ENCODE data around the gene DUSP5. TPM values are rescaled to one million over a fixed set of nuclear protein-coding genes. Genes with fewer than 3 reads are reported as not detected.

Gene DUSP5
- polyA plus RNA-seq (2013, experiment 1 of 2) = 52.5 TPM
- 50.7 TPM for polyA plus RNA-seq (2013, experiment 2 of 2)

GRCh38 chr10:110497438-110498086 is at the start of gene DUSP5:
Gene DUSP5, plus strand, starts transcription at chr10:110497907. Its CDS starts 215 bp downstream, at chr10:110498122.
- Histone ChIP-seq H3K36me3 (ENCODE audit: control insufficient read depth, insufficient read depth, low read length) (no peaks in the 10 kb centered on the region), H2BK120ac (ENCODE audit: low read depth, low read length) (peak within 1 kb of the TSS; percentile 14), H3K18ac (ENCODE audit: low read length) (peak within 1 kb of the TSS; percentile 97), H3K4ac (ENCODE audit: low read depth, low read length) (peak within 1 kb of the TSS; percentile 77), H3K27ac (ENCODE audit: low read depth, low read length) (peak within 1 kb of the TSS; percentile 88), H3K23ac (ENCODE audit: low read length) (peak within 1 kb of the TSS; percentile 97), H2BK15ac (replicated peaks; ENCODE audit: low read depth) (peak within 1 kb of the TSS; percentile 20), H3K9ac (ENCODE audit: low read length) (peak within 1 kb of the TSS; percentile 93), H4K5ac (ENCODE audit: low read length) (no peak within 1 kb of the TSS), H3K4me3 (ENCODE audit: low read length) (peak within 1 kb of the TSS; percentile 80), H3K56ac (ENCODE audit: low read length) (peak within 1 kb of the TSS; percentile 94), H2BK5ac (ENCODE audit: low read length) (peak within 1 kb of the TSS; percentile 77), H2AK5ac (ENCODE audit: low read length) (no peak within 1 kb of the TSS), H3K79me1 (ENCODE audit: low read length) (peaks cover 7% of the 10 kb centered on the region), H3K4me2 (ENCODE audit: low read length) (peak within 1 kb of the TSS; percentile 90), H3K79me2 (ENCODE audit: control insufficient read depth, insufficient read depth, low read length) (peaks cover 54% of the 10 kb centered on the region), H3K27me3 (ENCODE audit: insufficient read depth, low read length, poor library complexity) (no peaks in the 10 kb centered on the region), H3K4me1 (ENCODE audit: control insufficient read depth, low read depth, low read length) (peaks cover 21% of the 10 kb centered on the region), H4K8ac (ENCODE audit: low read depth, low read length) (no peak within 1 kb of the TSS)
- DNase-seq = peak; percentile 97
- WGBS (ENCODE audit: extremely low coverage, insufficient coverage, low lambda C conversion rate) = no CpG with 5 or more reads among the region's 98 CpGs

GRCh38 chr10:110448682-110449418 is 48.9 kb upstream of the DUSP5 start:
- DNase-seq = no peak
- Histone ChIP-seq H2BK15ac (replicated peaks; ENCODE audit: low read depth) (no peak overlapping the region), H3K4me3 (ENCODE audit: low read length) (no peak overlapping the region), H3K27ac (ENCODE audit: low read depth, low read length) (no peak overlapping the region), H2BK5ac (ENCODE audit: low read length) (no peak overlapping the region), H3K18ac (ENCODE audit: low read length) (no peak overlapping the region), H3K36me3 (ENCODE audit: control insufficient read depth, insufficient read depth, low read length) (no peaks in the 10 kb centered on the region), H3K4ac (ENCODE audit: low read depth, low read length) (no peak overlapping the region), H2BK120ac (ENCODE audit: low read depth, low read length) (no peak overlapping the region), H3K79me2 (ENCODE audit: control insufficient read depth, insufficient read depth, low read length) (no peaks in the 10 kb centered on the region), H3K4me1 (ENCODE audit: control insufficient read depth, low read depth, low read length) (no peaks in the 10 kb centered on the region), H3K27me3 (ENCODE audit: insufficient read depth, low read length, poor library complexity) (no peaks in the 10 kb centered on the region), H3K79me1 (ENCODE audit: low read length) (no peaks in the 10 kb centered on the region), H3K9ac (ENCODE audit: low read length) (no peak overlapping the region), H4K8ac (ENCODE audit: low read depth, low read length) (no peak overlapping the region), H2AK5ac (ENCODE audit: low read length) (no peak overlapping the region), H4K5ac (ENCODE audit: low read length) (no peak overlapping the region), H3K56ac (ENCODE audit: low read length) (no peak overlapping the region), H3K4me2 (ENCODE audit: low read length) (no peak overlapping the region), H3K23ac (ENCODE audit: low read length) (no peak overlapping the region)
- WGBS (ENCODE audit: extremely low coverage, insufficient coverage, low lambda C conversion rate) = no CpG with 5 or more reads among the region's 3 CpGs

- Histone ChIP-seq H2BK15ac (replicated peaks; ENCODE audit: low read depth) (no peak overlapping the region), H3K56ac (ENCODE audit: low read length) (no peak overlapping the region), H3K79me1 (ENCODE audit: low read length) (no peaks in the 10 kb centered on the region), H3K79me2 (ENCODE audit: control insufficient read depth, insufficient read depth, low read length) (no peaks in the 10 kb centered on the region), H3K4me2 (ENCODE audit: low read length) (no peak overlapping the region), H3K4me1 (ENCODE audit: control insufficient read depth, low read depth, low read length) (no peaks in the 10 kb centered on the region), H3K36me3 (ENCODE audit: control insufficient read depth, insufficient read depth, low read length) (no peaks in the 10 kb centered on the region), H3K4ac (ENCODE audit: low read depth, low read length) (no peak overlapping the region), H3K23ac (ENCODE audit: low read length) (peak overlapping the region; percentile 70), H2AK5ac (ENCODE audit: low read length) (no peak overlapping the region), H2BK5ac (ENCODE audit: low read length) (no peak overlapping the region), H3K18ac (ENCODE audit: low read length) (no peak overlapping the region), H3K9ac (ENCODE audit: low read length) (no peak overlapping the region), H2BK120ac (ENCODE audit: low read depth, low read length) (no peak overlapping the region), H3K27ac (ENCODE audit: low read depth, low read length) (no peak overlapping the region), H3K4me3 (ENCODE audit: low read length) (no peak overlapping the region), H4K5ac (ENCODE audit: low read length) (no peak overlapping the region), H3K27me3 (ENCODE audit: insufficient read depth, low read length, poor library complexity) (no peaks in the 10 kb centered on the region), H4K8ac (ENCODE audit: low read depth, low read length) (no peak overlapping the region)
- DNase-seq = no peak
- no CpG with 5 or more reads among the region's 3 CpGs for WGBS (ENCODE audit: extremely low coverage, insufficient coverage, low lambda C conversion rate)
These were observed 42.3 kb upstream of the DUSP5 start for GRCh38 chr10:110455446-110455845.

- DNase-seq = no peak
- H3K9ac ChIP-seq (ENCODE audit: low read length) = no peak overlapping the region
- H2AK5ac ChIP-seq (ENCODE audit: low read length) = no peak overlapping the region
- H2BK5ac ChIP-seq (ENCODE audit: low read length) = no peak overlapping the region
- H2BK120ac ChIP-seq (ENCODE audit: low read depth, low read length) = no peak overlapping the region
- H2BK15ac ChIP-seq (replicated peaks; ENCODE audit: low read depth) = no peak overlapping the region
- H3K18ac ChIP-seq (ENCODE audit: low read length) = no peak overlapping the region
- no peak overlapping the region for H3K4ac ChIP-seq (ENCODE audit: low read depth, low read length)
- no peaks in the 10 kb centered on the region for H3K36me3 ChIP-seq (ENCODE audit: control insufficient read depth, insufficient read depth, low read length)
- WGBS (ENCODE audit: extremely low coverage, insufficient coverage, low lambda C conversion rate) = no CpG with 5 or more reads among the region's 1 CpG
- no peak overlapping the region for H3K4me2 ChIP-seq (ENCODE audit: low read length)
- no peaks in the 10 kb centered on the region for H3K79me1 ChIP-seq (ENCODE audit: low read length)
- H3K27me3 ChIP-seq (ENCODE audit: insufficient read depth, low read length, poor library complexity) = no peaks in the 10 kb centered on the region
- H4K8ac ChIP-seq (ENCODE audit: low read depth, low read length) = no peak overlapping the region
- no peaks in the 10 kb centered on the region for H3K4me1 ChIP-seq (ENCODE audit: control insufficient read depth, low read depth, low read length)
- no peak overlapping the region for H3K56ac ChIP-seq (ENCODE audit: low read length)
- H3K27ac ChIP-seq (ENCODE audit: low read depth, low read length) = no peak overlapping the region
- H3K23ac ChIP-seq (ENCODE audit: low read length) = no peak overlapping the region
- H3K79me2 ChIP-seq (ENCODE audit: control insufficient read depth, insufficient read depth, low read length) = no peaks in the 10 kb centered on the region
- no peak overlapping the region for H3K4me3 ChIP-seq (ENCODE audit: low read length)
- no peak overlapping the region for H4K5ac ChIP-seq (ENCODE audit: low read length)
These were observed 41.7 kb upstream of the DUSP5 start for GRCh38 chr10:110456046-110456445.

- no peak overlapping the region for H3K9ac ChIP-seq (ENCODE audit: low read length)
- no peak overlapping the region for H2BK120ac ChIP-seq (ENCODE audit: low read depth, low read length)
- no peak overlapping the region for H3K4me2 ChIP-seq (ENCODE audit: low read length)
- no peak overlapping the region for H4K8ac ChIP-seq (ENCODE audit: low read depth, low read length)
- H3K4me3 ChIP-seq (ENCODE audit: low read length) = no peak overlapping the region
- H2BK5ac ChIP-seq (ENCODE audit: low read length) = no peak overlapping the region
- H3K79me1 ChIP-seq (ENCODE audit: low read length) = no peaks in the 10 kb centered on the region
- H3K4me1 ChIP-seq (ENCODE audit: control insufficient read depth, low read depth, low read length) = no peaks in the 10 kb centered on the region
- H2BK15ac ChIP-seq (replicated peaks; ENCODE audit: low read depth) = no peak overlapping the region
- H3K27me3 ChIP-seq (ENCODE audit: insufficient read depth, low read length, poor library complexity) = no peaks in the 10 kb centered on the region
- no peak overlapping the region for H3K56ac ChIP-seq (ENCODE audit: low read length)
- DNase-seq = peak; percentile 61
- no peak overlapping the region for H4K5ac ChIP-seq (ENCODE audit: low read length)
- H3K36me3 ChIP-seq (ENCODE audit: control insufficient read depth, insufficient read depth, low read length) = no peaks in the 10 kb centered on the region
- no peak overlapping the region for H3K4ac ChIP-seq (ENCODE audit: low read depth, low read length)
- no CpG with 5 or more reads among the region's 3 CpGs for WGBS (ENCODE audit: extremely low coverage, insufficient coverage, low lambda C conversion rate)
- H2AK5ac ChIP-seq (ENCODE audit: low read length) = no peak overlapping the region
- no peak overlapping the region for H3K27ac ChIP-seq (ENCODE audit: low read depth, low read length)
- H3K79me2 ChIP-seq (ENCODE audit: control insufficient read depth, insufficient read depth, low read length) = no peaks in the 10 kb centered on the region
- H3K23ac ChIP-seq (ENCODE audit: low read length) = no peak overlapping the region
- no peak overlapping the region for H3K18ac ChIP-seq (ENCODE audit: low read length)
These were observed 41.1 kb upstream of the DUSP5 start for GRCh38 chr10:110456523-110457091.
